NCI-H2196 (cell line): ENCODE results near the gene KCNMB2.
"Not testable (repeated sequence)": the region's sequence is repeated elsewhere in the genome, so short reads cannot be mapped to it uniquely, and the experiment has no call there.

Experiments used
- DNase-seq: peaks from one replicate; lab custom pipeline; 2025; ENCODE audit not compliant: unreplicated experiment; lab: John Stamatoyannopoulos, UW

KCNMB2 gene

DNA sequence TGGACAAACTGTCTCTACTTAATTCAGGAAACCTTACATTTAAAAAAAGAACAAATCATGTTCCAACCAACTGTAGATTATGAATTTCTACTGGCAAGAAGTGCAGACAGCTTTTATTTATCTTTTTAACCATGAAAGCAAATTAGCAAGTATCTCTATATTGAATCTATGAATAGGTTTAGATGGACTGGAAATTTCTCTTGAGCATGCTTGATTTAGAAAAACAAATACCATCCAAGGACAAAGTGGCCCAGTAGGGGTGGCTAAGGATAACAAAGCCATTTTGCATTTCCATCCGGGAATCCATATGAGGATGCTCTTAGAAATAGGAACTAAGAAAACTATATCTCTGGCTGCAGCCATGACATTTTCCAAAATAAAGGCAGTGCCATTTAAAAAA lies 150.6 kb downstream of the KCNMB2 start:
- DNase-seq: no peak

- no peak for DNase-seq
Observed at GRCh38 chr3:178690571-178690970, 154.3 kb downstream of the KCNMB2 start.

- DNase-seq: no peak
Observed at GRCh38 chr3:178699364-178699763, 163.1 kb downstream of the KCNMB2 start.

GRCh38 chr3:178699810-178700209 lies 163.6 kb downstream of the KCNMB2 start:
- DNase-seq: peak; percentile 55

DNA sequence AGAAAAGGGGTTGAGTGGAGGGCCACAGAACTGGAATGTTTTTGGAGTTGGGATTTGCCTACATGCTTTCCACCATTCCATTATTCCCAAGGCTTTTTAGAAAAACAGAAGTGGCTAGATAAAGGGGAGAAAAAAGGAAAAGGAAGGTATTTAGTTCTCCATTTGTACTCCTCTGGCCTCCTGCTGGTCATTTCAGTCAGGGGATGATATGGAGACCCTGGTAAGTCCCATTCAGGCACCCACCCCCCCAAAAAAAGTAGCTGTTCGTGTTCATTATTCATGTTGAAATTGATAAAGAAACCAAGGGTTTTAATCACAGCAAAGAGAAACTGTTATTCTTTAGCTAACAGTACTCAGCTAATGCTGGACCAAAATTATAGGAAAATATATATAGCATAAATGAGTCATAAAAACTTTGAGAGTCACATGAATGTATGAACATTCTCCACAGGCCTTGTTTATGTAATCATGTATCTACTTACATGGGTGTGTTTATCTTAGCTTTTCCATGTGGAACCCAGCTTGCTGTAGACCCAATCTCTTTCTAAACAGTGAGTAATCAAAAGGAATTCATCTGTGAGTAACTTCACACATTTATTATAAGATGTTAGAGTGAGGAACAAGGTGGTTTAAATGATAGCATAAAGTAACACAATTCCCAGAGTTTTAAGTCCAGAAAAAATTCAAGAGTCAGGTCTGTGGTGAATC lies 167.2 kb downstream of the KCNMB2 start:
- no peak for DNase-seq

- no peak for DNase-seq
Observed at GRCh38 chr3:178705925-178706324, 169.7 kb downstream of the KCNMB2 start.

DNA sequence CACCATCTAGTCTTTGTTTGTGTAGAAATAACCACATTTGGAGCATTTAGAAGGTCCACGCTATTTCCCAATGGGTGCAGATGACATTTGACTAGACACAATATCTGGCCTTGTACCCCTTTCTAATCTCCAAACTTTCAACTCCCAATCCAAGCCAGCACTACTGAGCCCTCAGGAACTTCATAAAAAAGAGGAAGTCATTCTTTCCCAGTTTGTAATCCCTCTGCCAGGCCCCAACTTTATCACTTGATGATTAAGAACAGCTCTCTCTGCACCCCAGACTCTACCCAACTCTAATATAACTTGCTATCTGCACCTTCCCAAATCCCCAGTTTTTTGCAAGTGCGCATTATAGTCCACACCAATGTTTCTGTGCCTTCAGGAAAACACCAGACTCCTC lies 170.2 kb downstream of the KCNMB2 start:
- DNase-seq: no peak

GRCh38 chr3:178707311-178708031 lies 171.2 kb downstream of the KCNMB2 start:
- DNase-seq: peak; percentile 78

GRCh38 chr3:178709051-178709450 lies 172.8 kb downstream of the KCNMB2 start:
- peak; percentile 78 for DNase-seq

DNA sequence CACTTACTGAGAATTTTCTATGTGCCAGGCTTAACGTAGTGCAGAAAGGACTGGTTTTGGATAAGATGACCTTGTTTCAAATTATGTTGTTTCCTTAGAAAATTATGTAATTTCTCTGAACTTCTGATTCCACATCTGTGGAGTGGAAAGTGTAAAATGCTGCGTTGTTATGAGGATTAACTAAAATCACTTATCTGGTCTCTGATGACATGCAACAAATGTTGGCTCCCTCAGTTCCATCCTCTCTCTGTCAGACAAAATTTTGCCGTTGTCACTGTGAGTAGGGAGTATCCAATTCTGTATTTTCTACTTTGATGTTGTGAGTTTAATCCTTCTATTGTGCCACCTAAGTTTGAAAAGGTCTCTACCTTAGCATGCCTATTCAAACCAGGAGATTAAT lies 175.5 kb downstream of the KCNMB2 start:
- no peak for DNase-seq

- DNase-seq: peak; percentile 41
Observed at GRCh38 chr3:178712247-178712646, 176.0 kb downstream of the KCNMB2 start.

DNA sequence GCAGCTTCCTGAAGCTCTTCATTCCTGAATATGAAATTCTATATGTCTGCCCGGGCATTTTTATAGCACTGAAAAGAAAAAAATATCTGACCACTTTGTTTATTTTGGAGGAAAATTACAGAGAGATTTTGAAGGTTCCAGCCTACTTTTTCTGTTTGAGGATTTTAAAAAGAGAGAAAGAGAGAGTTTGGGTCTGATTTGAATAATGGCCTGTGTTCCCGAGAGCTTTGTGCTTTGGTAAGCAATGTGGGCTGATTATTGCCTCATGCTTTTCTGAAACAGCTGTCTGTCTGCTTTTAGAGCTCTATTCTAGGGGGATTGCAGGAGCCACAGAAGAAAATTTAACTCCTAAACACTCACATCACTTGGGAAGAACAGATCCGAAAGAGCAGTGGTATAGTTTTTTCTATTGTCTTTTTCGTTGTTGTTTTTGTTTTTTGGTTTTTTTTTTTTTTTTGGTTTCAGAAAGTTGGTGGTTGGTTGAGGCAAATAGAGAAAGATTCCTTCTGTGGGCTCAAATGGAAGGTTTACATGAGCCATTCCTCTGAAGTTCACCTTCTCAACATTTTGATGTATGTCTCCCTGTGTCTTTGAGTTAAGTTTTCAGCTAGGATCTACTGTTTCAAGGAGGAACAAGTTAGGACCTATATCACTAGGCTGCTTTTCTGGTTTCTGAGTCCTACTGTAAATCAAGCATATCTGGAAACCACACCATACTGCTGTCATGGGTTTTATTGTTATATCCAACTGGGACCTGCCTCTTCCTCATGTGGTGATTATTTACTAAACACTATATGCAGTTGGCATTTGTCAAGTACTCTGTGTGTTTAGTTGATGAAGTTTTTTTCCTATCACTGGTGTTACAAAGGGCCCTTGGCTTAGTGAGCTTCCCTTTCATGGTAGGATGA lies 178.9 kb downstream of the KCNMB2 start:
- no peak for DNase-seq

GRCh38 chr3:178718995-178719635 lies 182.9 kb downstream of the KCNMB2 start:
- DNase-seq: no peak

GRCh38 chr3:178732824-178733223 lies 196.6 kb downstream of the KCNMB2 start:
- DNase-seq: no peak

GRCh38 chr3:178735032-178735674 lies 198.9 kb downstream of the KCNMB2 start:
- DNase-seq: no peak

- DNase-seq: no peak
Observed at GRCh38 chr3:178736300-178736699, 200.1 kb downstream of the KCNMB2 start.

DNA sequence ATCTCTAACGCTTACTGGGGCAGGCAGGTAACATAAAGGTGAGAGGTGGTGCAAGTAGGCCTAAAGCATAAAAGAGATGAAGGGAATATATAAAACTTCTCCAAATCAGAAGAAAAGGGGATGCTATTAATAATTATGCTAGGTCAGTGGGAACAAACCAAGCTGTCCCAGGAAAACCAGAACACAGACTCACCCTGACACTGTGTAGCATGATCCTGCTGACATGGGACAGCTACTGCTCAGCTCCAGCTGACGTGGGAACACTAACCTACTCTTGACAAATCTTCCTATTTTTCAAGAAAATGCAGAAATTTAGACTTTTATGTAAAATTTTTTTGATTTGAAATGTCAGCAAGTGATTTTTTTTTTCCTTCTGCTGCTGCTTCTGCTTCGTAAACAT lies 203.5 kb downstream of the KCNMB2 start:
- DNase-seq: no peak

DNA sequence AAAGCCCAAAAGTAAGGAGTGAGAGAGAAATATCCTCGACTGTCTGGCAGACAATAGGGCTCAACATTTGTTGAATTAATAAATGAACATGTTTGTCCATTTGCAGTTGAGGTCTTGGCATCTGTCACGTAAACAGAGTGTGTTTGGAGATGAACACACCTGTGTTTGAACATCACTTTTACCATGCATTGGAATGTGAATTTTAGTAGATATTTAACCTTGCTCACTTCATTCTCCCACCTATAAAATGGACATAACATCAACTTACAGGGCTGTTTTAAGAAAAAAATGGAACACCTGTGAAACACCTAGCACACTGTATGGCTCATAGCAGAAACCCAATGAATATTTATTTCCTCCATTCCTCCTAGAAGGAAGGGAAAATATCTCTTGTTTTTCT lies 204.8 kb downstream of the KCNMB2 start:
- DNase-seq: no peak

DNA sequence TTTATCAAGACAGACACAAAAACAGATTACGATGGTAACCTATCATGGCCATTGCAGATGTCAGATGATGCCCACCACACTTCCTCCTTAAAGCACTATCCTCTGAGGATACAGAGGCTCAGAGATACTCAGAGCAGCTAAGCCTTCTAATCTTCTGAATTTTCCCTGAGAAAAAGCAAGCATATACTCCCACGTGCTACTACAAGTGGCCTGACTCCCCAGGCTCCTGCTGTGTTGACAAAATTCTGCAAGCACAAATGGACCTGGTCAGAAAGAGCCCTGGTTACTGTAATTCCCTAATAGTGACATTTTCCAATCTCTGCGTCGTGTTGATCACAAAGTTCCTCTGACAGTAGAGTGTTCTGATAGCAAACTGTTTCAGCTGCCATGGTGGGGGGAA lies 207.1 kb downstream of the KCNMB2 start:
- no peak for DNase-seq

DNA sequence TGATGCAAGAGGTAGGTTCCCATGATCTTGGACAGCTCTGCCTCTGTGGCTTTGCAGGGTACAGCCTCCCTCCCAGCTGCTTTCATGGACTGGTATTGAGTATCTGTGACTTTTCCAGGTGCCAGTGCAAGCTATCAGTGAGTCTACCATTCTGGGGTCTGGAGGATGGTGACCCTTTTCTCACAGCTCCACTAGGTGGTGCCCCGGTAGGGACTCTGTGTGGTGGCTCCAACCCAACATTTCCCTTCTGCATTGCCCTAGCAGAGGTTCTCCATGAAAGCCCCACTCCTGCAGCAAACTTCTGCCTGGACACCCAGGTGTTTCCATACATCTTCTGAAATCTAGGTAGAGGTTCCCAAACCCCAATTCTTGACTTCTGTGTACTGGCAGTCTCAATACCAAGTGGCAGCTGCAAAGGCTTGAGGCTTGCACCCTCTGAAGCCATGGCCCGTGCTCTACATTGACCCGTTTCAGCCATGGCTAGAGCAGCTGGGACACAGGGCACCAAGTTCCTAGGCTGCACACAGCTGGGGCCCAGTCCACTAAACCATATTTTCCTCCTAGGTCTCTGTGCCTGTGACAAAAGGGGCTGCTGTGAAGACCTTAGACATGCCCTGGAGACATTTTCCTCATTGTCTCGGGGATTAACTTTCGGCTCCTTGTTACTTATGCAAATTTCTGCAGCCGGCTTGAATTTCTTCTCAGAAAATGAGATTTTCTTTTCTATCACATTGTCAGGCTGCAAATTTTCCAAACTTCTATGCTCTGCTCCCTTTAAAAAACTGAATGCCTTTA lies 209.8 kb downstream of the KCNMB2 start:
- DNase-seq: not testable (repeated sequence)
